Measurements from ENCODE around the gene FTO.

The FTO gene

DNA sequence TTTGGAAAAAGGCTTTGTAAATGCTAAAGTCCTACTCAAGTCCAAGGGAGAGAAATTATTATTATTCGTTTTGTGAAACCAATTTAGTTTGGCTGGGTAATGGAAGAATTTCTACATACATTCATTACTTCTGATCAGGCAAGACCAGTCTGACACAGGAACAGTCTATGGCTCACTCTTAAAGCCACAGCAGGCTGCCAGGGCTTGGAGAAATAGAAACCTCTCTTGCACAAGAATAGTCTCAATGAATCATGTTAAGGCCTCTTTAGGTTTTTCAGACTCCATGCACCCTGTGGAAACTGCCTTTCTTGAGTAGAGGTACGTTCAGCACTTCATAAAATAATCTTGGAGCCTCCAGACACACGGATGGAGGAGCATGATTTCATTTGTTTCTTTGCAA is 414.9 kb downstream of the FTO start:
- TF ChIP-seq ZFX (IDR thresholded peaks at IDR 0.05): no peak
- TF ChIP-seq, protein P1, sequence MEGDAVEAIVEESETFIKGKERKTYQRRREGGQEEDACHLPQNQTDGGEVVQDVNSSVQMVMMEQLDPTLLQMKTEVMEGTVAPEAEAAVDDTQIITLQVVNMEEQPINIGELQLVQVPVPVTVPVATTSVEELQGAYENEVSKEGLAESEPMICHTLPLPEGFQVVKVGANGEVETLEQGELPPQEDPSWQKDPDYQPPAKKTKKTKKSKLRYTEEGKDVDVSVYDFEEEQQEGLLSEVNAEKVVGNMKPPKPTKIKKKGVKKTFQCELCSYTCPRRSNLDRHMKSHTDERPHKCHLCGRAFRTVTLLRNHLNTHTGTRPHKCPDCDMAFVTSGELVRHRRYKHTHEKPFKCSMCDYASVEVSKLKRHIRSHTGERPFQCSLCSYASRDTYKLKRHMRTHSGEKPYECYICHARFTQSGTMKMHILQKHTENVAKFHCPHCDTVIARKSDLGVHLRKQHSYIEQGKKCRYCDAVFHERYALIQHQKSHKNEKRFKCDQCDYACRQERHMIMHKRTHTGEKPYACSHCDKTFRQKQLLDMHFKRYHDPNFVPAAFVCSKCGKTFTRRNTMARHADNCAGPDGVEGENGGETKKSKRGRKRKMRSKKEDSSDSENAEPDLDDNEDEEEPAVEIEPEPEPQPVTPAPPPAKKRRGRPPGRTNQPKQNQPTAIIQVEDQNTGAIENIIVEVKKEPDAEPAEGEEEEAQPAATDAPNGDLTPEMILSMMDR (conservative IDR thresholded peaks at IDR 0.05): no peak
- H3K27ac ChIP-seq: no peak overlapping the region

DNA sequence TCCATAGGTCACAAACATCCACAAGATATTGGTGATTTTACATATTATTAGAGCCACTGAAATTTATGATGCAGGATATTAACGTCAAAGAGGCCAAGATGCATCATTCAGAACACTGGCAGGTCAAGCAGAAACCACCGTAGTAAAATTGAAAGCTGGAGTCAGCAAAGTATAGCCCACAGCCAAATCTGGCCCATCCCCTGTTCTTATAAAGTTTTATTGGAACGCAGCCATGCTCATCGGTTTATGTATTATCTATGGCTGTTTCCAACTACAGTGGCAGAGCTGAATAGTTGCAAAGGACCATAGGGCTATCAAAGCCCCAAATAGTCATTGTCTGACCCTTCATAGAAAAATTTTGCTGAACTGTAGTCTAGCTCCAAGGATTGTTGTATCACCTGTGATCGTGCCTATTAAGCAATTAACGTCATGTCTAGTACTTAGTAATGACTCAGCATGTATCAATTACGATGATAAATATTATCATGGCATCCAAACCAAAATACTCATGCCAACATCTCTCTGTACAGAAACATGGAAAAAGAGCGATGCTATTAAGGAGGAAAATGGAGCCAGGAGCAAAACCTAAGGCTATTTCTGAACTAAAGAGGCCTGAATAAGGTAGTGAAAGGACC is 417.0 kb downstream of the FTO start:
- TF ChIP-seq, protein P1 (conservative IDR thresholded peaks at IDR 0.05): no peak
- TF ChIP-seq ZFX (IDR thresholded peaks at IDR 0.05): no peak
- no peak overlapping the region for H3K27ac ChIP-seq

DNA sequence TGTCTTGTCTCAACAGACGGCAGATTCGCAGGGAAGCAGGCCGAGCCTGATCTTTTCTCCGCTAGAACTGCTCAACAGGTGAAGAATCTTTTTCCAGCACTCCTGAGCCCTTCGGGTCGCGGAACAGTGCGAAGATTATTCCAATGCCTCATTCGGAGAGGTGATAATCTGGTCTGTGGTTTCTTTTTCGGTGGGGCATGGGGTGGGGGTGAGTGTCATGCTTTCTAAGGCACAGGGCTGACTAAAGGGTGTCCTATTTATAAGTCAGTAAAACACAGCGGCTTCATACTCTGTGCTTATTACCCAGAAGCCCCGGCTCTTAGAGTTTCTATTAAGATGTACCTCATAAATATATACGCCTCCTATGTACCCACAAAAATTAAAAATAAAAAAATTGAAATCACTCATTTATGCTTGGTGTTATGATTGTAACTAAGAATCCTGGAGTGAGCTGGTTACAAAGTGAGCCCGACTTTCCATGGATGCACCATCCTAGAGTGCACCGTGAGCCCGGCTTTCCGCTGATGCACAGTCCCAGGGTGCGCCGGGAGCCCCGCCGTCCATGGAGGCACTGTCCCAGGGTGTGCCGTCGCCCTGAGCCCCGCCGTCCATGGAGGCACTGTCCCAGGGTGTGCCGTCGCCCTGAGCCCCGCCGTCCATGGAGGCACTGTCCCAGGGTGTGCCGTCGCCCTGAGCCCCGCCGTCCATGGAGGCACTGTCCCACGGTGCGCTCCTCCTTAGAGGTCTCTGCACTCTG is 417.8 kb downstream of the FTO start:
- no peak for TF ChIP-seq ZFX (IDR thresholded peaks at IDR 0.05)
- TF ChIP-seq, protein P1 (conservative IDR thresholded peaks at IDR 0.05): no peak
- no peak overlapping the region for H3K27ac ChIP-seq

DNA sequence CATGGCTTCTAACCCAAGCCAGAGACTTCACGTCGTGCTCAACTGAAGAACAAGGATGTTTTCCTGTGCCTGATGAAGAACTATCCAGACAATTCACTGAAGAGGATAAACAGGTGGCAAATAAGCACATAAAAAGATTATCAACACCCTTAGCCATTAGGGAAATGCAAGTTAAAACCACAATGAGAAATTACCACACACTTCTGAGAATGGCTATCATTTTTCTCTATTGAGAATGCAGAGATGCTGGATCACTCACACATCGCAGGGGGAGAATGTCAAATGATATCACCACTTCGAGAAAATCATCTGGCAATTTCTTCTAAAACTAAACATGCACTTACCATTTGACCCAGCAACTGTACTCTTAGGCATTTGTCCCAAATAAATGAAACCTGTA is 419.8 kb downstream of the FTO start:
- TF ChIP-seq ZFX (IDR thresholded peaks at IDR 0.05): no peak
- TF ChIP-seq, protein P1 (conservative IDR thresholded peaks at IDR 0.05): no peak
- H3K27ac ChIP-seq: no peak overlapping the region

DNA sequence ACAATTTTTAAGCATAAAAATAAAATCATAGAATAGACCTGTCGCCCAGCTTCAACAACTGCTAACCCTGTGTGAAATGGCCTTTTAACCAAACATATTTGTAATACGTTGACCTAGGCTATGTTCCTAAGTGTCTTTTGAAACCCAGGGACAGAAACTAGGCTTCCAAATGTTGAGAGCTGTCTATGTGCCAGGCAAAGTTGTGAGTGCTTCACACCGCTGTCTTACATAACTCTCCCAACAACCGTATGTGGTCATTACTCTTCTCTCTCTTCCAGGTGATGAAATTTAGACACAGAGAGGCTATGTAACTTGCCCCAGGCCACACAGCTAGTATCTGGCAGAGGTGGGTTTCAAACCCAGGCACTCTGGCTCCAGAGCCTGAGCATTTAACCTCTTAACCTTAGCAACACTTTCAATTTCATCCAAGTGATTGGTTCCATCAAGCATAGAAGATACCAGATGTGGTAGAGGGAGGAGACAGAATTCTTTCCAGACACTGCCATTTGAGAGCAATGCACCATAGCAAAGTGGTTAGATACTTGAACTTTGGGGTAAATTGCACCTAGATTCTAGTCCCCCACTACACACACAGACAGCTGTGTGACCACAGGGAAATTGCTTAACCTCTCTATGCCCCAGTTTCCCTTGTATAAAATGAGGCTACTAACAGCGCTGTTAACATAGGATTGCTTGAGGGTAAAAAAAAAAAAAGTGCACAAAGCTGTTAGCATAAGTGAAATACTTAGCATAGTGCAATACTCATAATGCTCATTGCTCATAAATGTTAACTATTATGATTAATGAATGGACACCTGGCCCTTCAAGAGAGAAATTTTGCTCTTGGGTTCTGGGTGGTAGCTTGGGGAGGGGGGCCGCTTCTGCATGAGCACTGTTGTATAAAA is 422.0 kb downstream of the FTO start:
- H3K27ac ChIP-seq: no peak overlapping the region
- TF ChIP-seq, protein P1 (conservative IDR thresholded peaks at IDR 0.05): no peak
- no peak for TF ChIP-seq ZFX (IDR thresholded peaks at IDR 0.05)

DNA sequence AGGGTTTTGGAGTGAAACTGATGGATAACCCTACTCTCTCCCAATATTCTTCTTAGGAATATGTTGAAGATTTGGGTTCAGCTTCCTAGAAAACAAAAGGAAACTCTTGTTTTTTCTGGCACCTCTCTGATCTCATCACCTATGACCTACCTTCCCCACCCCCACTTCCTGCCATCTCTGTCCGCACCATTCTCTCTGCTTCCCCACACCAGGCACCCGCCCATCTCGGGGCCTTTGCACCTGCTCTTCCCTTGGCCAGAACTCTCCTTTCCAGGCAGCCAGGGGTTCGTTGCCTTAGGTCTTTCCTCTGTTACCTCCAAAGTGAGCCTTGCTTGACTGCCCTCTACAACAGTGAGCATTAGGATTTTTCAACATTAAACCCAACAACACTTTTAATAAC is 423.0 kb downstream of the FTO start:
- TF ChIP-seq ZFX (IDR thresholded peaks at IDR 0.05): no peak
- TF ChIP-seq, protein P1 (conservative IDR thresholded peaks at IDR 0.05): no peak
- H3K27ac ChIP-seq: no peak overlapping the region
